Panc1 (cell line): ENCODE measurements around the gene DCTN1. TPM values are rescaled to one million over a fixed set of nuclear protein-coding genes. Genes with fewer than 3 reads are reported as not detected.

ENCODE experiments used
- ATAC-seq: fragments of 200-7000 bp; cut with Tn5 transposase; 2 replicates; pipeline ENCODE4 v1.9.1; 2020; ENCODE audit warnings: mild to moderate bottlenecking, moderate library complexity
- BruUV-seq: library from RNA; stranded (reverse); fragments of 400-500 nt; replicated peaks from 2 replicates; lab custom pipeline; 2021; lab: Mats Ljungman, UMichigan
- CTCF ChIA-PET: fragments of 300-600 bp; sonication (Branson Sonifier 250); formaldehyde crosslinking; loops from one replicate; lab custom pipeline; 2022; ENCODE audit warnings: antibody characterized with exemption; lab: Charles Lee
- POLR2A ChIA-PET: fragments of 300-600 bp; sonication (Branson Sonifier 250); formaldehyde crosslinking; loops from one replicate; lab custom pipeline; 2022; ENCODE audit warnings: antibody characterized with exemption; lab: Charles Lee
- DNase-seq: peaks from one replicate; pipeline ENCODE4 v3.0.0-alpha.2; 2010; ENCODE audit warnings: low read depth, low spot score
- H3K27ac ChIP-seq: 2 replicates; pipeline ENCODE4 v1.5.1; 2011; ENCODE audit warnings: mild to moderate bottlenecking, low read length, inconsistent platforms
- H3K27me3 ChIP-seq: fragments of 200-500 bp; sonication (Bioruptor generic); 2 replicates; pipeline ENCODE4 v1.6.0; 2014; ENCODE audit warnings: low read length, inconsistent platforms; ENCODE audit not compliant: control insufficient read depth, insufficient read depth
- H3K36me3 ChIP-seq: fragments of 200-500 bp; sonication (Bioruptor generic); 2 replicates; pipeline ENCODE4 v1.5.1; 2014; ENCODE audit warnings: inconsistent platforms, mild to moderate bottlenecking, low read length, moderate library complexity; ENCODE audit not compliant: control insufficient read depth, insufficient read depth
- H3K4me1 ChIP-seq: 2 replicates; pipeline ENCODE4 v1.5.1; 2011; ENCODE audit warnings: inconsistent platforms, mild to moderate bottlenecking, low read length, moderate library complexity; ENCODE audit not compliant: control insufficient read depth, insufficient read depth
- H3K4me3 ChIP-seq, 2 experiments: 2 replicates each; pipeline ENCODE4 v1.5.1; 2011 to 2012; ENCODE audit warnings: low read depth in 2 of 2, low read length in 2 of 2, mild to moderate bottlenecking in 2 of 2, inconsistent platforms in 1 of 2, moderate library complexity in 1 of 2
- H3K9me3 ChIP-seq: fragments of 200-500 bp; sonication (Bioruptor generic); 2 replicates; pipeline ENCODE4 v1.5.1; 2014; ENCODE audit warnings: low read depth, mild to moderate bottlenecking, inconsistent platforms, low read length, moderate library complexity; ENCODE audit not compliant: control insufficient read depth, insufficient read depth
- CTCF ChIP-seq: fragments of 450-650 bp; IDR thresholded peaks from 2 replicates; pipeline ENCODE4 v1.5.1; 2017; ENCODE audit warnings: mild to moderate bottlenecking
- POLR2AphosphoS5 ChIP-seq: IDR thresholded peaks from 2 replicates; pipeline ENCODE4 v1.6.1; 2012; ENCODE audit warnings: mild to moderate bottlenecking, low read depth, low read length, moderate library complexity
- REST ChIP-seq, 2 experiments: IDR thresholded peaks; 2 replicates each; pipeline ENCODE4 v1.6.1; 2011 to 2012; ENCODE audit warnings: low read depth in 2 of 2, control low read depth in 1 of 2, low read length in 1 of 2, mild to moderate bottlenecking in 1 of 2, moderate library complexity in 1 of 2; ENCODE audit not compliant: insufficient read depth in 1 of 2
- SIN3A ChIP-seq: IDR thresholded peaks from 2 replicates; pipeline ENCODE4 v1.6.1; 2012; ENCODE audit warnings: low read depth, mild to moderate bottlenecking, low read length, moderate library complexity, borderline replicate concordance; ENCODE audit not compliant: insufficient read depth
- TCF7L2 ChIP-seq: IDR thresholded peaks from 2 replicates; pipeline ENCODE4 v1.6.1; 2011; ENCODE audit warnings: mild to moderate bottlenecking, low read depth, low read length, inconsistent platforms
- in situ Hi-C: cut with HindIII; loops from 2 replicates; pipeline ENCODE4 v1.10.0; 2016; ENCODE audit warnings: low sequenced_read_pairs, low pct_unique_long_range_greater_than_20kb
- intact Hi-C: fragments of 100-400 bp; cut with micrococcal nuclease; formaldehyde crosslinking; loops from one replicate; pipeline ENCODE4 v1.10.0; 2022; ENCODE audit not compliant: unreplicated experiment
- total RNA-seq: library from RNA; stranded (reverse); gene quantifications from one replicate; pipeline ENCODE4 v1.2.1, GENCODE V29; 2021; ENCODE audit not compliant: unreplicated experiment

DCTN1 gene
- total RNA-seq, 1 experiment from 2014 or later, result 190 TPM

GRCh38 chr2:74401891-74402290, 21.8 kb upstream of the DCTN1 start:
- H3K4me3 ChIP-seq, result no peak overlapping the region
- in situ Hi-C loops, result no loop called here

GRCh38 chr2:74399785-74400184, 19.7 kb upstream of the DCTN1 start:
- TF ChIP-seq POLR2AphosphoS5, result no peak
- peak; percentile 68 for TF ChIP-seq CTCF
- TF ChIP-seq REST (IDR thresholded peaks at IDR 0.05; ENCODE audit: insufficient read depth in 1 of 2, low read depth in 2 of 2, low read length in 1 of 2), result no peak
- TF ChIP-seq SIN3A, result no peak
- no peak for TF ChIP-seq TCF7L2
- no peaks in the 10 kb centered on the region for H3K4me1 ChIP-seq
- in situ Hi-C loops, result no loop called here
- intact Hi-C loops, result no loop called here
- H3K27ac ChIP-seq, result no peak overlapping the region
- ATAC-seq (peak; percentile 73; the same call in 1 of the 2 replicates), DNase-seq (no peak)
- no TSS peak for BruUV-seq
- H3K27me3 ChIP-seq, result no peaks in the 10 kb centered on the region
- ChIA-PET CTCF (no interaction called here), POLR2A (no interaction called here)
- no peak overlapping the region for H3K4me3 ChIP-seq
- H3K36me3 ChIP-seq, result no peaks in the 10 kb centered on the region
- H3K9me3 ChIP-seq, result no peaks in the 10 kb centered on the region

More at GRCh38 chr2:74401891-74402290, 21.8 kb upstream of the DCTN1 start:
- no peak for DNase-seq
- no peak overlapping the region for H3K27ac ChIP-seq
- H3K36me3 ChIP-seq, result no peaks in the 10 kb centered on the region
- H3K27me3 ChIP-seq, result no peaks in the 10 kb centered on the region
- no peaks in the 10 kb centered on the region for H3K9me3 ChIP-seq
- H3K4me1 ChIP-seq, result no peaks in the 10 kb centered on the region
- CTCF ChIA-PET, result no interaction called here
- no peak for ATAC-seq
- intact Hi-C loops, result no loop called here
- POLR2A ChIA-PET, result no interaction called here
- TF ChIP-seq REST (IDR thresholded peaks at IDR 0.05; ENCODE audit: insufficient read depth in 1 of 2, low read depth in 2 of 2, low read length in 1 of 2) (no peak), TCF7L2 (no peak), SIN3A (no peak), POLR2AphosphoS5 (no peak), CTCF (no peak)
- no TSS peak for BruUV-seq
